ENCODE measurements around the gene THOP1.

- TF ChIP-seq CTCF (IDR thresholded peaks at IDR 0.05 in 2 of 3, conservative IDR thresholded peaks at IDR 0.05 in 1 of 3; ENCODE audit: control insufficient read depth in 2 of 3, extremely low read depth in 1 of 3, insufficient read depth in 1 of 3, low read depth in 3 of 3, low read length in 3 of 3) (no peak), CBFB (IDR thresholded peaks at IDR 0.05; ENCODE audit: low read depth) (no peak), CBX5 (IDR thresholded peaks at IDR 0.05; ENCODE audit: low read depth) (no peak), JUNB (IDR thresholded peaks at IDR 0.05) (no peak), MLLT1 (IDR thresholded peaks at IDR 0.05) (no peak), NFXL1 (IDR thresholded peaks at IDR 0.05; ENCODE audit: borderline replicate concordance) (no peak), IKZF1 (conservative IDR thresholded peaks at IDR 0.05) (no peak), ZNF24 (IDR thresholded peaks at IDR 0.05) (no peak), RAD21 (IDR thresholded peaks at IDR 0.05; ENCODE audit: insufficient read depth, low read depth, low read length) (no peak), EZH2 (IDR thresholded peaks at IDR 0.05; ENCODE audit: borderline replicate concordance, control insufficient read depth, low read depth, low read length) (no peak), POLR2AphosphoS5 (IDR thresholded peaks at IDR 0.05; ENCODE audit: low read length) (no peak)
Measured at GRCh38 chr19:2811735-2812413, 26.6 kb downstream of the THOP1 start.

Data from GM12878 (cell line).